ENCODE data around the gene ACOT8.

GRCh38 chr20:45801851-45802250 is 55.3 kb downstream of the ACOT8 start:
- TF ChIP-seq CTCF (IDR thresholded peaks at IDR 0.05 in 8 of 11, conservative IDR thresholded peaks at IDR 0.05 in 3 of 11) (no peak), POLR2A (IDR thresholded peaks at IDR 0.05) (no peak), POLR2AphosphoS5 (IDR thresholded peaks at IDR 0.05) (no peak)

Data from spleen (tissue), 7 donors.